Skin epidermis (tissue), 12 donors: ENCODE data around the gene CCDC85B.

Experiments
- H3K27ac ChIP-seq, 21 experiments: fragments of 200-600 bp; sonication (generic) in 11 of 21; one replicate each; pipeline ENCODE4 v1.5.0; 2020; ENCODE audit warnings: mild to moderate bottlenecking in 3 of 21, inconsistent platforms in 2 of 21, moderate library complexity in 2 of 21
- H3K4me3 ChIP-seq, 7 experiments: fragments of 200-600 bp; sonication (generic) in 2 of 7; one replicate each; pipeline ENCODE4 v1.5.0; 2020; ENCODE audit warnings: inconsistent platforms in 2 of 7, mild to moderate bottlenecking in 2 of 7, moderate library complexity in 1 of 7

The CCDC85B gene

DNA sequence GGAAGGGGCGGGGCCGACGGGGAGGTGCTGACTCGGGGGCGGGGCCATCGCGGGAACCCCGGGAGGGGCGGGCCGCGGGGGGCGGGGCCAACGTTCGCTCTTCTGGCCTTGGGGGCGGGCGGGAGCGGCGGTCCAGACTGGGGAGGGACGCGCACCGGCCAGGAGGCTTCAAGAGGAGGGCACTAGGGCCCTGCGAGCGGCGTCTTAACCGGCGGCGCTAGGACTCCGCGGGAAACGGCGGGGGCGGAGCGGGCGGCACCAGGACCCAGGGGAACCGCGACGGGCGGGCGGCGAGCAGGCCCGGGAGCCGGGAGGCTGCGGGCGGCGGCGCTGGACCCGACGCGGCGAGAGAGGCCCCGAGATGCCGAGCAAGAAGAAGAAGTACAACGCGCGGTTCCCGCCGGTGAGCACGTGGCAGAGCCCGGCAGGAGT is 28.7 kb downstream of the CCDC85B start, which contains the start of gene DRAP1:
Gene DRAP1 (plus strand): TSS at position 286 of the 432 bp plus-strand sequence. CDS start 76 bp downstream, at position 362.
- Histone ChIP-seq H3K4me3 (peak within 1 kb of the TSS; percentile 77 to 98 (median 96)), H3K27ac (peak within 1 kb of the TSS; percentile 92 to 100 (median 97))

GRCh38 chr11:65919573-65920371 is 29.3 kb downstream of the CCDC85B start:
- Histone ChIP-seq H3K27ac (peak overlapping the region; percentile 76 to 100 (median 94)), H3K4me3 (peak overlapping the region; percentile 77 to 98 (median 96))

DNA sequence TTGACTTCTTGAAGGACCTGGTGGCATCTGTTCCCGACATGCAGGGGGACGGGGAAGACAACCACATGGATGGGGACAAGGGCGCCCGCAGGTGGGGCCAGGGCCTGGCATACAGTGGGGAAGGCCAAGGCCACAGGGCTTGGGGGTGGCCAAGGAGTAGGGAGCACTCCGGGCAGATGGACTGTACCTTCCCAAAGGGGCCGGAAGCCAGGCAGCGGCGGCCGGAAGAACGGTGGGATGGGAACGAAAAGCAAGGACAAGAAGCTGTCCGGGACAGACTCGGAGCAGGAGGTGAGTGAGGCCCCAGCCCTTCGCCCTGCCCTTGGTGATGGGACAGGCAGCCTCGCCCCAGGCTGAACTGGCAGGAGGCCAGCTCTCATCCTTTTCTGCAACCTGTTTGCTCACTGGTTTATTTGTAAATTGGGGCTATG is 29.9 kb downstream of the CCDC85B start:
- H3K27ac ChIP-seq, result peak overlapping the region in 19 of 21 experiments; percentile 86 to 100 (median 94)

DNA sequence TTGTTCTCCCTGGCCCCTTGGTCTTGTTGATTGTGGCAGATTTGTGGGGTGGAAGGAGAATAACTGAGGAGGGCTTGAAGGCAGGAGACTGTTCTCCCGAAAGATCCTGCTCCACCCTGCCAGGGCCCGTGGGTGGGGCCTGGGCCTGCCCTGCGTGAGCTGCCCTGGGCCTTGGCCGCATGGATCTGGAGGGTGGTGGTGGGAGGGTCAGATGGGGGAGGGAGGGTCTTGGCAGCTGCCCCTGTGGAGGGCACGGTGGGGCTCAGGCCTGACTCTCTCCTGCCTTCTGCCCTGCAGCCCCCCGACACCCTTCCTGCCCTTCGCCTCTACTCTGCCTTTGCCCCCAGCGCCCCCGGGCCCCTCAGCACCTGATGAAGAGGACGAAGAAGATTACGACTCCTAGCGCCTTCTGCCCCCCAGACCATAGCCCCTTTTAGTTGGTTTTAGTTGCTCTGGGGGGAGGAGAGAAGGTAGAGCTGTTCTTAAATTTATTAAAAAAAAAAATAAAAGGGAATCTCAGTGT is 30.6 kb downstream of the CCDC85B start:
- H3K27ac ChIP-seq, result peak overlapping the region in 11 of 21 experiments; percentile 12 to 100 (median 94)
- H3K4me3 ChIP-seq, result peak overlapping the region in 2 of 7 experiments; percentile 77 to 96

More for the DNA sequence above, 29.9 kb downstream of the CCDC85B start:
- H3K4me3 ChIP-seq, result peak overlapping the region; percentile 77 to 98 (median 96)

- H3K4me3 ChIP-seq, result no peak overlapping the region
Observed at GRCh38 chr11:65921876-65922275, 31.4 kb downstream of the CCDC85B start.

GRCh38 chr11:65922565-65922964 is 32.1 kb downstream of the CCDC85B start:
- peak overlapping the region in 2 of 21 experiments; percentile 9 to 32 for H3K27ac ChIP-seq
- no peak overlapping the region for H3K4me3 ChIP-seq

More at GRCh38 chr11:65921876-65922275, 31.4 kb downstream of the CCDC85B start:
- no peak overlapping the region for H3K27ac ChIP-seq

DNA sequence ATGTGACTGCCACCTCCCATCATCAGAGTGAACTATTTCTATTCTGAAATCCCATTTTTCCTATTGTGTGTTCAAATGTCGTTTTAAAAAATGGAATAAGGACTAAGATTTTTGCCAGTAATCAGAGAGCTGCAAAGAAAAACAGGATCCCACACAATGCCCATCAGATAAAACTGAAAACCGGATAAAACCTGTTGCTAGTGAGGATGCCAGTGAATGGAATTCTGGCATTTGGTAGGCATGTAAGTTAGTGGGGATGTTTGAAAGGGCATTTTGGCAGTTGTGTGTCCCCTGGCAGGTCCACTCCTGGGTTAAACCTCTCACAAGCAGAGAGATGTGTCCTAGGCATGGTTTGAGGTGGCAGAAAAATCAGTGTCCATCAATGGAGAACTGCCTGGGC is 34.9 kb downstream of the CCDC85B start:
- no peak overlapping the region for H3K4me3 ChIP-seq
- no peak overlapping the region for H3K27ac ChIP-seq

GRCh38 chr11:65927904-65928397 is 37.5 kb downstream of the CCDC85B start:
- Histone ChIP-seq H3K27ac (peak overlapping the region in 17 of 21 experiments; percentile 8 to 96 (median 78)), H3K4me3 (peak overlapping the region in 1 of 7 experiments; percentile 3)

- H3K4me3 ChIP-seq, result no peak overlapping the region
- peak overlapping the region in 13 of 21 experiments; percentile 56 to 96 (median 82) for H3K27ac ChIP-seq
Observed at GRCh38 chr11:65928667-65929066, 38.2 kb downstream of the CCDC85B start.

- no peak overlapping the region for H3K27ac ChIP-seq
Observed at GRCh38 chr11:65931773-65932557, 41.5 kb downstream of the CCDC85B start.

GRCh38 chr11:65932558-65932919 is 42.1 kb downstream of the CCDC85B start:
- no peak overlapping the region for H3K27ac ChIP-seq
- H3K4me3 ChIP-seq, result no peak overlapping the region

More at GRCh38 chr11:65931773-65932557, 41.5 kb downstream of the CCDC85B start:
- no peak overlapping the region for H3K4me3 ChIP-seq

GRCh38 chr11:65934014-65934413 is 43.5 kb downstream of the CCDC85B start:
- Histone ChIP-seq H3K4me3 (no peak overlapping the region), H3K27ac (no peak overlapping the region)

DNA sequence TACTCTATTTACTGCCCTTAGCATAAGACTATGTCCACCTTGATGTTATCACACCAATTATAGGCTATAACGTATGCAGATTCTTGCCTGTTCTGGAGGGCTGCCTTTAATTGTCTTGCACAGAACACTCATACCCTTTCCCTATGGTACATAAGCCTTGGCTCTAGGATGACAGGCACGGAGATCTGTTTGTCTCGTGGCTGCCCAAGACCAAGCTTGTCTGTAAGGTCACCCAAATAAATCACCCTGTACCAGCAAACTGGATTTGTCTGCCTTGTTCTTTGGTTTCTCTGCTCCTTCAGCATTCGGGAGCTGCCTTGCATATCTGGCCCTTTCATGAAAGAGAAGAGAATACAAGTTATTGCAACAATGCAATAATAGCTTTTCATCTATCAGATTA is 47.3 kb downstream of the CCDC85B start:
- H3K27ac ChIP-seq, result no peak overlapping the region
- no peak overlapping the region for H3K4me3 ChIP-seq
